Ishikawa (cell line): Measurements from ENCODE around the gene RTN1.

ENCODE experiments used
- CEBPB ChIP-seq: IDR thresholded peaks from 2 replicates; pipeline ENCODE4 v1.6.1; 2012
- CREB1 ChIP-seq: IDR thresholded peaks from 2 replicates; pipeline ENCODE4 v1.6.1; 2012; ENCODE audit warnings: low read depth
- EGR1 ChIP-seq: IDR thresholded peaks from 2 replicates; pipeline ENCODE4 v1.6.1; 2012
- EP300 ChIP-seq: IDR thresholded peaks from 2 replicates; pipeline ENCODE4 v1.6.1; 2012; ENCODE audit warnings: borderline replicate concordance
- FOXM1 ChIP-seq: IDR thresholded peaks from 2 replicates; pipeline ENCODE4 v1.6.1; 2012; ENCODE audit warnings: low read depth, borderline replicate concordance
- MAX ChIP-seq: IDR thresholded peaks from 2 replicates; pipeline ENCODE4 v1.6.1; 2012
- NFIC ChIP-seq: IDR thresholded peaks from 2 replicates; pipeline ENCODE4 v1.6.1; 2012
- RAD21 ChIP-seq: IDR thresholded peaks from 2 replicates; pipeline ENCODE4 v1.6.1; 2012; ENCODE audit warnings: low read depth
- REST ChIP-seq: IDR thresholded peaks from 2 replicates; pipeline ENCODE4 v1.6.1; 2012; ENCODE audit warnings: low read depth, mild to moderate bottlenecking
- TAF1 ChIP-seq: IDR thresholded peaks from 2 replicates; pipeline ENCODE4 v1.6.1; 2012; ENCODE audit warnings: low read depth, mild to moderate bottlenecking
- TCF12 ChIP-seq: IDR thresholded peaks from 2 replicates; pipeline ENCODE4 v1.6.1; 2012; ENCODE audit warnings: low read depth
- TEAD4 ChIP-seq: IDR thresholded peaks from 2 replicates; pipeline ENCODE4 v1.6.1; 2012
- USF1 ChIP-seq: IDR thresholded peaks from 2 replicates; pipeline ENCODE4 v1.6.1; 2012
- YY1 ChIP-seq: IDR thresholded peaks from 2 replicates; pipeline ENCODE4 v1.6.1; 2012; ENCODE audit warnings: low read depth
- ZBTB7A ChIP-seq: IDR thresholded peaks from 2 replicates; pipeline ENCODE4 v1.6.1; 2012; ENCODE audit warnings: low read depth

RTN1 gene

GRCh38 chr14:59727073-59727661 is 143.4 kb downstream of the RTN1 start:
- TF ChIP-seq TCF12 (no peak), TEAD4 (no peak), USF1 (no peak), RAD21 (no peak), TAF1 (no peak), YY1 (no peak), FOXM1 (no peak), NFIC (no peak), ZBTB7A (no peak), CEBPB (no peak), EGR1 (no peak), CREB1 (no peak), MAX (no peak), EP300 (no peak), REST (no peak)

- no peak for TF ChIP-seq TEAD4
- no peak for TF ChIP-seq TAF1
- TF ChIP-seq EP300 = no peak
- no peak for TF ChIP-seq EGR1
- TF ChIP-seq RAD21 = no peak
- TF ChIP-seq YY1 = no peak
- TF ChIP-seq CEBPB = no peak
- no peak for TF ChIP-seq NFIC
- no peak for TF ChIP-seq MAX
- TF ChIP-seq USF1 = no peak
- no peak for TF ChIP-seq ZBTB7A
- no peak for TF ChIP-seq TCF12
- TF ChIP-seq REST = no peak
- TF ChIP-seq FOXM1 = no peak
- no peak for TF ChIP-seq CREB1
These were observed 159.5 kb downstream of the RTN1 start for GRCh38 chr14:59711080-59711479.

GRCh38 chr14:59707778-59708561 is 162.6 kb downstream of the RTN1 start:
- TF ChIP-seq RAD21 = peak; percentile 21; the same call in 1 of the 2 replicates
- no peak for TF ChIP-seq YY1

- no peak for TF ChIP-seq ZBTB7A
- TF ChIP-seq USF1 = no peak
- no peak for TF ChIP-seq EP300
- TF ChIP-seq TCF12 = no peak
- TF ChIP-seq RAD21 = no peak
- no peak for TF ChIP-seq REST
- TF ChIP-seq MAX = no peak
- no peak for TF ChIP-seq YY1
- no peak for TF ChIP-seq NFIC
- TF ChIP-seq CREB1 = no peak
- TF ChIP-seq CEBPB = no peak
- TF ChIP-seq TEAD4 = no peak
- no peak for TF ChIP-seq FOXM1
- no peak for TF ChIP-seq EGR1
- TF ChIP-seq TAF1 = no peak
These were observed 164.7 kb downstream of the RTN1 start for GRCh38 chr14:59705866-59706265.
